Measurements from ENCODE around the gene FAM81A.

- TF ChIP-seq CTCF (IDR thresholded peaks at IDR 0.05) (no peak), POLR2A (IDR thresholded peaks at IDR 0.05) (no peak)
These were observed 127.3 kb downstream of the FAM81A start for GRCh38 chr15:59565299-59565698.

Measured in gastroesophageal sphincter (tissue), 3 donors.